Activated CD8-positive, alpha-beta T cell treated with anti-CD3 and anti-CD28 coated beads for 36 hours (primary cell): Measurements from ENCODE around the gene LDB2. TPM values are rescaled to one million over a fixed set of nuclear protein-coding genes. Genes with fewer than 3 reads are reported as not detected.

Source experiments
- ATAC-seq: fragments of 200-7000 bp; cut with Tn5 transposase; one replicate; pipeline ENCODE4 v1.10.0; 2021; ENCODE audit warnings: mild to moderate bottlenecking, moderate library complexity
- CTCF ChIA-PET: fragments of 350-600 bp; sonication (Branson Sonifier 250); formaldehyde crosslinking; loops from one replicate; lab custom pipeline; 2021; ENCODE audit warnings: antibody characterized with exemption; lab: Charles Lee
- POLR2A ChIA-PET: fragments of 350-600 bp; sonication (Branson Sonifier 250); formaldehyde crosslinking; loops from one replicate; lab custom pipeline; 2021; ENCODE audit warnings: antibody characterized with exemption; lab: Charles Lee
- DNase-seq: peaks from one replicate; pipeline ENCODE4 v3.0.0-alpha.2; 2020
- H3K27ac Mint-ChIP-seq: one replicate; pipeline ENCODE4 v1.8.0; 2021; ENCODE audit warnings: mild to moderate bottlenecking, mixed read lengths
- H3K27me3 Mint-ChIP-seq: one replicate; pipeline ENCODE4 v1.8.0; 2021; ENCODE audit warnings: mixed read lengths
- H3K36me3 Mint-ChIP-seq: one replicate; pipeline ENCODE4 v1.8.0; 2021; ENCODE audit warnings: low read depth, mixed read lengths
- H3K4me1 Mint-ChIP-seq: one replicate; pipeline ENCODE4 v1.8.0; 2021; ENCODE audit warnings: low read depth, mixed read lengths
- H3K4me3 Mint-ChIP-seq: one replicate; pipeline ENCODE4 v1.8.0; 2021; ENCODE audit warnings: mild to moderate bottlenecking, moderate library complexity, mixed read lengths
- H3K9me3 Mint-ChIP-seq: one replicate; pipeline ENCODE4 v1.8.0; 2021; ENCODE audit warnings: mixed read lengths
- intact Hi-C: fragments of 100-400 bp; cut with micrococcal nuclease; formaldehyde crosslinking; loops from one replicate; pipeline ENCODE4 v1.10.0; 2022
- total RNA-seq, 2 experiments: library from RNA; stranded (reverse); gene quantifications; one replicate each; pipeline ENCODE4 v1.2.3, GENCODE V29; 2021
- TF ChIP-seq, protein P1 (sequence below): fragments of 200-600 bp; IDR thresholded peaks from one replicate; pipeline ENCODE4 v1.8.0; 2022; ENCODE audit warnings: antibody characterized with exemption, mild to moderate bottlenecking

LDB2 gene
- total RNA-seq, 2 experiments from 2014 or later, result not detected

DNA sequence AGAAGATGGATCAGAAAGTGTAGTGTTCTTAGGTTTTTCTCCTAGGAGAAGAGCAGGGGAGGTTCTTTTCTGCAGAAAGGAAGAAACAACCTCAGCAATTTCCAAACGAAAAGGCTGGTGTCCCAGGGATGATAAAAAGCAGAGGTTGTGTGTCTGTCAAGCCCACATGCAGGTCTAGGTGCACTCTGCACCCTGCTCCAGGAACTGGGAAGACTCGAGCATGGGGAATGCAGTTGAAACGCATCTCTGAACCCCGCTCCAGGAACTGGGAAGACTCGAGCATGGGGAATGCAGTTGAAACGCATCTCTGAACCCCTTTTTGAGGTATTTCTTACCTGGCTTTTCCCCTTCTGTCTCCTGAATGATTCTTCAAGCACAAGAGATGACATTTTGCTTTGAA is 171.2 kb downstream of the LDB2 start:
- TF ChIP-seq, protein P1, sequence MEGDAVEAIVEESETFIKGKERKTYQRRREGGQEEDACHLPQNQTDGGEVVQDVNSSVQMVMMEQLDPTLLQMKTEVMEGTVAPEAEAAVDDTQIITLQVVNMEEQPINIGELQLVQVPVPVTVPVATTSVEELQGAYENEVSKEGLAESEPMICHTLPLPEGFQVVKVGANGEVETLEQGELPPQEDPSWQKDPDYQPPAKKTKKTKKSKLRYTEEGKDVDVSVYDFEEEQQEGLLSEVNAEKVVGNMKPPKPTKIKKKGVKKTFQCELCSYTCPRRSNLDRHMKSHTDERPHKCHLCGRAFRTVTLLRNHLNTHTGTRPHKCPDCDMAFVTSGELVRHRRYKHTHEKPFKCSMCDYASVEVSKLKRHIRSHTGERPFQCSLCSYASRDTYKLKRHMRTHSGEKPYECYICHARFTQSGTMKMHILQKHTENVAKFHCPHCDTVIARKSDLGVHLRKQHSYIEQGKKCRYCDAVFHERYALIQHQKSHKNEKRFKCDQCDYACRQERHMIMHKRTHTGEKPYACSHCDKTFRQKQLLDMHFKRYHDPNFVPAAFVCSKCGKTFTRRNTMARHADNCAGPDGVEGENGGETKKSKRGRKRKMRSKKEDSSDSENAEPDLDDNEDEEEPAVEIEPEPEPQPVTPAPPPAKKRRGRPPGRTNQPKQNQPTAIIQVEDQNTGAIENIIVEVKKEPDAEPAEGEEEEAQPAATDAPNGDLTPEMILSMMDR, result no peak
- CTCF ChIA-PET, result no interaction called here

DNA sequence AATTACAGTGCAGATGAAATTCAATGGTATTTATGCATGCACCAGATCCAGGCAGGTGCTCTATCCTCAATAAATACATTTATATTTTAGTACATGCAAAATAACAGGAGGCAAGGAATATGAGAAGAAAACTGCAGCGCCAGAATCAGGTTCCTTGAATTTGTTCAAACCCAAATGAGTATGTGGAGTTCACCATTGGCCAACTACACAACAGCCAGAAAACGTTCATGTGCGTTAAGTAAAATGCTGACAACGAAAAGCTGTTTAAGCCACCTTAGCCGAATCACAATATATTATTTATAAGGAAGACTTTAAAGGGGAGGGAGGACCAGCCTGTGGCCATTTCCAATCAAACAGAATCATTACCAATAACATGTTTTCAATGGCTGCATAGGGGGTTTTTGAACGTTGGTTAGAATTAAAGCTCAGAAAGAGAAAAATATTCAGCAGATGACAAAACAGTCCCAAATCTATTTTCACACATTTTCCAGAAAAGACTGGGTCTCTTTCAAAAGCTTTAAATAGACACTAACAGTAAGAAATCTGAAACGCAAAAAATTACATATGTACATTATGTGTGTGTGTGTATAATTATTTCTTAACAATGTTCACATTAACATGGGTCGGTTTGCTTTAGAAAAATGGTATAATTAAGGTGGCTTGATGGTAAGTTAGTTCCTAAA is 171.9 kb downstream of the LDB2 start:
- no peak overlapping the region for H3K27ac Mint-ChIP-seq
- TF ChIP-seq, protein P1, result no peak
- ChIA-PET CTCF (no interaction called here), POLR2A (interaction anchor here (0.6 kb wide), 1 partner anchor 330 kb away, joined by 3 read pairs; no protein-coding TSS in a partner anchor)
- no peak for ATAC-seq
- no peak for DNase-seq
- H3K9me3 Mint-ChIP-seq, result peaks cover 5% of the 10 kb centered on the region
- peaks cover 12% of the 10 kb centered on the region for H3K27me3 Mint-ChIP-seq
- H3K4me1 Mint-ChIP-seq, result no peaks in the 10 kb centered on the region
- no peaks in the 10 kb centered on the region for H3K36me3 Mint-ChIP-seq
- H3K4me3 Mint-ChIP-seq, result no peak overlapping the region
- intact Hi-C loops, result no loop called here

More for the DNA sequence above, 171.2 kb downstream of the LDB2 start:
- peaks cover 5% of the 10 kb centered on the region for H3K9me3 Mint-ChIP-seq
- H3K36me3 Mint-ChIP-seq, result no peaks in the 10 kb centered on the region
- H3K4me1 Mint-ChIP-seq, result no peaks in the 10 kb centered on the region
- POLR2A ChIA-PET, result no interaction called here
- H3K4me3 Mint-ChIP-seq, result no peak overlapping the region
- no peak for ATAC-seq
- intact Hi-C loops, result no loop called here
- no peak overlapping the region for H3K27ac Mint-ChIP-seq
- no peak for DNase-seq
- H3K27me3 Mint-ChIP-seq, result peaks cover 12% of the 10 kb centered on the region

DNA sequence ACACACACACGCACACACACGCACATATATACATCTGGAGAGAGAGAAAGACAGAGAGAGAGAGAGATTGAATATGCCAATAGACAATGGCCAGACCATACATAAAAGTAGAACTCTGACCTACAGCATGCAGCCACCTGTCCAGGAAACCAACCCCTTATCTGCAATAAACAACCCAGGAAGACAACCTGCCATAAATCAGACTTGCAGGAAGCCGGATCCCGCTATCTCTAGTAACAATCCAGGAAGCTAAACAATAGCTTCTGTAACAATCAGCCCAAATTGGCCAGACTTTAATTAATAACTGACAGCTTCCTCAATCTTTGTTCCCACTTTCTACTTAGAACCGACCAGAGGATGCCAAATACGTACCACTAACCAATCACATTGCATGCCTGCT is 173.2 kb downstream of the LDB2 start:
- intact Hi-C loops, result no loop called here
- Mint-ChIP-seq H3K4me3 (no peak overlapping the region), H3K27ac (no peak overlapping the region), H3K27me3 (peaks cover 12% of the 10 kb centered on the region), H3K36me3 (no peaks in the 10 kb centered on the region), H3K4me1 (no peaks in the 10 kb centered on the region), H3K9me3 (peaks cover 5% of the 10 kb centered on the region)
- no peak for ATAC-seq
- CTCF ChIA-PET, result no interaction called here
- POLR2A ChIA-PET, result no interaction called here
- no peak for DNase-seq
- TF ChIP-seq, protein P1, result no peak

DNA sequence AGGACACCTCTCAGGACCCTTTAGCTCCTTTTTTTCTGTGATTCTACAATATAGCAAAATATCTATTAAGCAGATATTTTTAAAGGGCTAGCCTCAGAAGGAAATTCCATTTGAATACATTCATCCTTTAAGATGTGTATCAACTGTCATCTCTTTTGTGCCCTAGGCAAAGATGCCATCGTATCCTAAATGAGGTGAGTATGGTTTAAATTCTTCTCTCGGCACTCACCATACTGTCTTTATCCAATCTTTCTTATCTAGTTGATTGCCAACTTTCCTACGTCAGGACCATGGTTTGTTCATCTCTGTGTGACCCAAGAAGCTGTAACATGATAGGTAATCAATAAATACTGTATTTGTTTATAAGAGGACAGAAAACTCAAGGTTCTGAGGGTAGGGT is 176.0 kb downstream of the LDB2 start:
- intact Hi-C loops, result no loop called here
- DNase-seq (no peak), ATAC-seq (no peak)
- Mint-ChIP-seq H3K27me3 (peaks cover 7% of the 10 kb centered on the region), H3K9me3 (peaks cover 5% of the 10 kb centered on the region), H3K4me3 (no peak overlapping the region), H3K36me3 (no peaks in the 10 kb centered on the region), H3K27ac (no peak overlapping the region), H3K4me1 (no peaks in the 10 kb centered on the region)
- TF ChIP-seq, protein P1, result no peak
- POLR2A ChIA-PET, result no interaction called here
- CTCF ChIA-PET, result no interaction called here

DNA sequence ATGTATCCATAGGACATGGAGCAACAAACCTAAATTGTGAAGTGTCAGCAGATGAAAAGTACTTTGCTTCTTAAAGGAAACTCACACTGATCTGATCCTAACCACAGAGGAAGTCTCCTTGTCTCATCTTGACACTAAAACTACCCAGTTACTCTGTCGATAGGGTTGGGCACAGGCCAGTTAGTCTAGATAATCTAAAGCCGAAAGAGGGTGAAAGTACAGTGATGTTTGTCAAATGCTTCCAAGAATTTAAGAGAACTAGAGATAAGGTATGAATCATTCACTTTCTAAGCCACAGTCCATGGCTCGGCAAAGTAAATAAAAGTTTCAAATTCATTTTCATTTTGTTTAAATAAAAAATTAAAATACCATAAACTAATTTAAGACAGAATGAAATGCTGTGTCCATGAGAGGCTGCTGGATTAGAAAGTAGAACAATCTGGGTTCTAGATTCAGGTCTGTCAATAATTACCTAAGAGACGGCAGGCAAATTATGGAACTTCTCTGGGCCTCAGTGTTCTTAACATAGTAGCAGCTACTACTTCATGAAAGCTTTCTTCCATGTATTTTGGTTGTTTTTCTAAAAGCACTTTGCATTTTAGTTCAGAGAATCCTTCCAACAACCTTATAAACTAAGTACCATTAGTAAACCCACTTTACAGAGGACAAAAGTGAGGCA is 176.7 kb downstream of the LDB2 start:
- Mint-ChIP-seq H3K9me3 (peaks cover 5% of the 10 kb centered on the region), H3K4me1 (no peaks in the 10 kb centered on the region), H3K36me3 (no peaks in the 10 kb centered on the region), H3K27ac (no peak overlapping the region), H3K4me3 (no peak overlapping the region), H3K27me3 (peaks cover 7% of the 10 kb centered on the region)
- ATAC-seq (no peak), DNase-seq (no peak)
- CTCF ChIA-PET, result no interaction called here
- TF ChIP-seq, protein P1, result no peak
- POLR2A ChIA-PET, result no interaction called here
- intact Hi-C loops, result no loop called here
